HepG2 (cell line): ENCODE results near the gene CPT1B. TPM values are rescaled to one million over a fixed set of nuclear protein-coding genes. Genes with fewer than 3 reads are reported as not detected.
A peak's percentile ranks its signal among the peaks of the same experiment; 100 is the strongest.

ENCODE experiments used
- BCL6 ChIP-seq: IDR thresholded peaks from 2 replicates; pipeline ENCODE4 v1.6.1; 2016; ENCODE audit warnings: missing genetic modification reagents, missing compliant biosample characterization
- EZH2 ChIP-seq: conservative IDR thresholded peaks from 2 replicates; pipeline ENCODE4 v1.6.1; 2012; ENCODE audit warnings: mild to moderate bottlenecking, low read depth, low read length, moderate library complexity
- PCBP2 ChIP-seq: fragments of 200-400 bp; formaldehyde crosslinking; optimal IDR thresholded peaks from 2 replicates; pipeline ENCODE3; 2018; ENCODE audit warnings: low read length, low read depth; ENCODE audit not compliant: poor library complexity, severe bottlenecking
- RBFOX2 ChIP-seq: fragments of 200-400 bp; formaldehyde crosslinking; IDR thresholded peaks from 2 replicates; pipeline ENCODE4 v1.6.1; 2017; ENCODE audit warnings: low read depth, mild to moderate bottlenecking, low read length
- RCOR2 ChIP-seq: IDR thresholded peaks from 2 replicates; pipeline ENCODE4 v1.6.1; 2016; ENCODE audit warnings: missing biosample characterization, missing genetic modification reagents
- ZBTB42 ChIP-seq: sonication (generic); formaldehyde crosslinking; IDR thresholded peaks from 2 replicates; pipeline ENCODE4 v1.5.0; 2020; ENCODE audit warnings: mild to moderate bottlenecking, missing genetic modification reagents
- ZNF121 ChIP-seq: sonication (generic); formaldehyde crosslinking; IDR thresholded peaks from 2 replicates; pipeline ENCODE4 v1.5.0; 2020; ENCODE audit warnings: mild to moderate bottlenecking, missing genetic modification reagents
- ZNF577 ChIP-seq: sonication (generic); formaldehyde crosslinking; IDR thresholded peaks from 2 replicates; pipeline ENCODE4 v1.4.0; 2020; ENCODE audit warnings: mild to moderate bottlenecking, low read depth, missing genetic modification reagents, borderline replicate concordance
- ZNF775 ChIP-seq: sonication (generic); formaldehyde crosslinking; IDR thresholded peaks from 2 replicates; pipeline ENCODE4 v1.4.0; 2020; ENCODE audit warnings: missing genetic modification reagents, mild to moderate bottlenecking, moderate library complexity, borderline replicate concordance
- ZSCAN12 ChIP-seq: sonication (generic); formaldehyde crosslinking; IDR thresholded peaks from 2 replicates; pipeline ENCODE4 v1.9.0; 2021; ENCODE audit warnings: mild to moderate bottlenecking, missing genetic modification reagents
- polyA plus RNA-seq, 8 experiments: library from polyadenylated mRNA; depleted of rRNA in 3 of 8; stranded (reverse) in 7 of 8; unstranded in 1 of 8; fragments of >200 nt; fragmentation: Illumina TruSeq in 4 of 8; extraction: Trizol in 4 of 8; gene quantifications; 2 replicates each; pipeline versions ENCODE4 v1.2.1 to v1.2.3, GENCODE V29; 2011 to 2016; ENCODE audit warnings: low read depth in 4 of 8, missing spikeins in 1 of 8, mixed read lengths in 1 of 8; ENCODE audit not compliant: insufficient read depth in 1 of 8
- total RNA-seq, 5 experiments: library from RNA; depleted of rRNA; stranded (reverse); fragments of >200 nt; fragmentation: Illumina TruSeq; extraction: Trizol; gene quantifications; 2 replicates each; pipeline ENCODE4 v1.2.3, GENCODE V29; 2016; ENCODE audit warnings: low read depth in 1 of 5
- TF ChIP-seq, protein P1 (sequence below): fragments of 450-650 bp; IDR thresholded peaks from 2 replicates; pipeline ENCODE4 v1.6.1; 2017
- TF ChIP-seq, protein P2 (sequence below): sonication (generic); formaldehyde crosslinking; IDR thresholded peaks from 2 replicates; pipeline ENCODE4 v1.4.0; 2020; ENCODE audit warnings: mild to moderate bottlenecking, missing genetic modification reagents, borderline replicate concordance
- TF ChIP-seq, protein P3 (sequence below): sonication (generic); formaldehyde crosslinking; IDR thresholded peaks from 2 replicates; pipeline ENCODE4 v1.4.0; 2020; ENCODE audit warnings: missing genetic modification reagents, borderline replicate concordance
- TF ChIP-seq, protein P4 (sequence below): sonication (generic); formaldehyde crosslinking; IDR thresholded peaks from 2 replicates; pipeline ENCODE4 v1.4.0; 2020; ENCODE audit warnings: missing genetic modification reagents, borderline replicate concordance
- TF ChIP-seq, protein P5 (sequence below): sonication (generic); formaldehyde crosslinking; IDR thresholded peaks from 2 replicates; pipeline ENCODE4; 2020; ENCODE audit warnings: missing genetic modification reagents, mild to moderate bottlenecking, borderline replicate concordance

The CPT1B gene
- total and polyA plus RNA-seq, 2 of the 13 experiments (the other 11 are each of a cell fraction or from before 2014, with no cell fraction given) = 9.2 to 19.5 TPM

DNA sequence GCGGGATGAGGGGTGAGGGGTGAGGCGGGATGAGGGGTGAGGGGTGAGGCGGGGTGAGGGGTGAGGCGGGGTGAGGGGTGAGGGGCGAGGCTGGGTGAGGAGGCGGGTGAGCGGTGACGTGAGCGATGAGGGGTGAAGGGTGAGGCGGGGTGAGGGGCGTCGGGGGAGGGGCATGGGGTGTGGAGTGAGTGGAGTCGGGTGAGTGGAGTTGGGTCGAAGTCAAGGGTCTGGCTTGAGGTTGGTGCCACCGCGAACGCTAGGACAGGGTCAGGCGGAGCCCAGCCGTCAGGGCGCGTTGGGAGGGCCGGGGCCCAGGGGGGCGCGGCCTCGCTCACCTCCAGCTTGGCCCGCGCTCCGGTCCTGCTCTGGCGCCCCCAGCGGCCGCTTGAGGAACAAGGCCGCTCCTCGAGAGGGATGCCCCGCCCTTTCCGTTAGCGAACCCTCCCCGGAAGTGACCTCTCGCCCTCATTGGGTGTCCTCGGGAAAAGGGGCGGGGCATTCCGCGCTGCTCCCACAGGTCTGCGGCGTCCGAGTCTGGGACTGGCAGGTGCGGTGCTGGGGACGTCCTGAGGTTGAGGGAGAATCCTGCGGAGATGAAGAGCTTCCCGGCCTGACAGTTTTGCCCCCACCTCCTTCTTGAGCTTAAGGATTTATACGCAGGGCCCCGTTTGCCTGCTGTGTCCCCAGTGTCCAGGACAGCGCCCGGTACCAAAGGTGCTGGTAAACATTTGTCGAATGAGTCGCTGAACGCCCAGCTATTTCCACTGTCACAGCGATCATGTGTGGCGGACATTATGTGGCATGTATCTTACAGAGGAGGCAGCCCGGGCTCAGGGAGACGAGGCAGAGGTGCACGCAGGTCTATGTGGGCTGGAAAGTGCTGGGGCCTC is 15.5 kb downstream of the CPT1B start, which contains the start of gene SYCE3 (continued):
- no peak for TF ChIP-seq ZSCAN12 (CRISPR knock-in tag)
- TF ChIP-seq ZNF121 = no peak
- TF ChIP-seq BCL6 (CRISPR knock-in tag) = peak; percentile 37; the same call in 1 of the 2 replicates
- TF ChIP-seq, protein P1, sequence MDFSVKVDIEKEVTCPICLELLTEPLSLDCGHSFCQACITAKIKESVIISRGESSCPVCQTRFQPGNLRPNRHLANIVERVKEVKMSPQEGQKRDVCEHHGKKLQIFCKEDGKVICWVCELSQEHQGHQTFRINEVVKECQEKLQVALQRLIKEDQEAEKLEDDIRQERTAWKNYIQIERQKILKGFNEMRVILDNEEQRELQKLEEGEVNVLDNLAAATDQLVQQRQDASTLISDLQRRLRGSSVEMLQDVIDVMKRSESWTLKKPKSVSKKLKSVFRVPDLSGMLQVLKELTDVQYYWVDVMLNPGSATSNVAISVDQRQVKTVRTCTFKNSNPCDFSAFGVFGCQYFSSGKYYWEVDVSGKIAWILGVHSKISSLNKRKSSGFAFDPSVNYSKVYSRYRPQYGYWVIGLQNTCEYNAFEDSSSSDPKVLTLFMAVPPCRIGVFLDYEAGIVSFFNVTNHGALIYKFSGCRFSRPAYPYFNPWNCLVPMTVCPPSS = no peak
- TF ChIP-seq, protein P2, sequence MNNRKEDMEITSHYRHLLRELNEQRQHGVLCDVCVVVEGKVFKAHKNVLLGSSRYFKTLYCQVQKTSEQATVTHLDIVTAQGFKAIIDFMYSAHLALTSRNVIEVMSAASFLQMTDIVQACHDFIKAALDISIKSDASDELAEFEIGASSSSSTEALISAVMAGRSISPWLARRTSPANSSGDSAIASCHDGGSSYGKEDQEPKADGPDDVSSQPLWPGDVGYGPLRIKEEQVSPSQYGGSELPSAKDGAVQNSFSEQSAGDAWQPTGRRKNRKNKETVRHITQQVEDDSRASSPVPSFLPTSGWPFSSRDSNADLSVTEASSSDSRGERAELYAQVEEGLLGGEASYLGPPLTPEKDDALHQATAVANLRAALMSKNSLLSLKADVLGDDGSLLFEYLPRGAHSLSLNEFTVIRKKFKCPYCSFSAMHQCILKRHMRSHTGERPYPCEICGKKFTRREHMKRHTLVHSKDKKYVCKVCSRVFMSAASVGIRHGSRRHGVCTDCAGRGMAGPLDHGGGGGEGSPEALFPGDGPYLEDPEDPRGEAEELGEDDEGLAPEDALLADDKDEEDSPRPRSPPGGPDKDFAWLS = no peak
- peak; percentile 65 for TF ChIP-seq RBFOX2
- TF ChIP-seq, protein P3, sequence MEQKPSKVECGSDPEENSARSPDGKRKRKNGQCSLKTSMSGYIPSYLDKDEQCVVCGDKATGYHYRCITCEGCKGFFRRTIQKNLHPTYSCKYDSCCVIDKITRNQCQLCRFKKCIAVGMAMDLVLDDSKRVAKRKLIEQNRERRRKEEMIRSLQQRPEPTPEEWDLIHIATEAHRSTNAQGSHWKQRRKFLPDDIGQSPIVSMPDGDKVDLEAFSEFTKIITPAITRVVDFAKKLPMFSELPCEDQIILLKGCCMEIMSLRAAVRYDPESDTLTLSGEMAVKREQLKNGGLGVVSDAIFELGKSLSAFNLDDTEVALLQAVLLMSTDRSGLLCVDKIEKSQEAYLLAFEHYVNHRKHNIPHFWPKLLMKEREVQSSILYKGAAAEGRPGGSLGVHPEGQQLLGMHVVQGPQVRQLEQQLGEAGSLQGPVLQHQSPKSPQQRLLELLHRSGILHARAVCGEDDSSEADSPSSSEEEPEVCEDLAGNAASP (CRISPR knock-in tag) = peak; percentile 64; the same call in 1 of the 2 replicates
- no peak for TF ChIP-seq PCBP2
- no peak for TF ChIP-seq RCOR2 (CRISPR knock-in tag)
- no peak for TF ChIP-seq ZNF577 (CRISPR knock-in tag)
- TF ChIP-seq, protein P4, sequence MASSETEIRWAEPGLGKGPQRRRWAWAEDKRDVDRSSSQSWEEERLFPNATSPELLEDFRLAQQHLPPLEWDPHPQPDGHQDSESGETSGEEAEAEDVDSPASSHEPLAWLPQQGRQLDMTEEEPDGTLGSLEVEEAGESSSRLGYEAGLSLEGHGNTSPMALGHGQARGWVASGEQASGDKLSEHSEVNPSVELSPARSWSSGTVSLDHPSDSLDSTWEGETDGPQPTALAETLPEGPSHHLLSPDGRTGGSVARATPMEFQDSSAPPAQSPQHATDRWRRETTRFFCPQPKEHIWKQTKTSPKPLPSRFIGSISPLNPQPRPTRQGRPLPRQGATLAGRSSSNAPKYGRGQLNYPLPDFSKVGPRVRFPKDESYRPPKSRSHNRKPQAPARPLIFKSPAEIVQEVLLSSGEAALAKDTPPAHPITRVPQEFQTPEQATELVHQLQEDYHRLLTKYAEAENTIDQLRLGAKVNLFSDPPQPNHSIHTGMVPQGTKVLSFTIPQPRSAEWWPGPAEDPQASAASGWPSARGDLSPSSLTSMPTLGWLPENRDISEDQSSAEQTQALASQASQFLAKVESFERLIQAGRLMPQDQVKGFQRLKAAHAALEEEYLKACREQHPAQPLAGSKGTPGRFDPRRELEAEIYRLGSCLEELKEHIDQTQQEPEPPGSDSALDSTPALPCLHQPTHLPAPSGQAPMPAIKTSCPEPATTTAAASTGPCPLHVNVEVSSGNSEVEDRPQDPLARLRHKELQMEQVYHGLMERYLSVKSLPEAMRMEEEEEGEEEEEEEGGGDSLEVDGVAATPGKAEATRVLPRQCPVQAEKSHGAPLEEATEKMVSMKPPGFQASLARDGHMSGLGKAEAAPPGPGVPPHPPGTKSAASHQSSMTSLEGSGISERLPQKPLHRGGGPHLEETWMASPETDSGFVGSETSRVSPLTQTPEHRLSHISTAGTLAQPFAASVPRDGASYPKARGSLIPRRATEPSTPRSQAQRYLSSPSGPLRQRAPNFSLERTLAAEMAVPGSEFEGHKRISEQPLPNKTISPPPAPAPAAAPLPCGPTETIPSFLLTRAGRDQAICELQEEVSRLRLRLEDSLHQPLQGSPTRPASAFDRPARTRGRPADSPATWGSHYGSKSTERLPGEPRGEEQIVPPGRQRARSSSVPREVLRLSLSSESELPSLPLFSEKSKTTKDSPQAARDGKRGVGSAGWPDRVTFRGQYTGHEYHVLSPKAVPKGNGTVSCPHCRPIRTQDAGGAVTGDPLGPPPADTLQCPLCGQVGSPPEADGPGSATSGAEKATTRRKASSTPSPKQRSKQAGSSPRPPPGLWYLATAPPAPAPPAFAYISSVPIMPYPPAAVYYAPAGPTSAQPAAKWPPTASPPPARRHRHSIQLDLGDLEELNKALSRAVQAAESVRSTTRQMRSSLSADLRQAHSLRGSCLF = no peak
- no peak for TF ChIP-seq ZBTB42 (CRISPR knock-in tag)
- TF ChIP-seq, protein P5, sequence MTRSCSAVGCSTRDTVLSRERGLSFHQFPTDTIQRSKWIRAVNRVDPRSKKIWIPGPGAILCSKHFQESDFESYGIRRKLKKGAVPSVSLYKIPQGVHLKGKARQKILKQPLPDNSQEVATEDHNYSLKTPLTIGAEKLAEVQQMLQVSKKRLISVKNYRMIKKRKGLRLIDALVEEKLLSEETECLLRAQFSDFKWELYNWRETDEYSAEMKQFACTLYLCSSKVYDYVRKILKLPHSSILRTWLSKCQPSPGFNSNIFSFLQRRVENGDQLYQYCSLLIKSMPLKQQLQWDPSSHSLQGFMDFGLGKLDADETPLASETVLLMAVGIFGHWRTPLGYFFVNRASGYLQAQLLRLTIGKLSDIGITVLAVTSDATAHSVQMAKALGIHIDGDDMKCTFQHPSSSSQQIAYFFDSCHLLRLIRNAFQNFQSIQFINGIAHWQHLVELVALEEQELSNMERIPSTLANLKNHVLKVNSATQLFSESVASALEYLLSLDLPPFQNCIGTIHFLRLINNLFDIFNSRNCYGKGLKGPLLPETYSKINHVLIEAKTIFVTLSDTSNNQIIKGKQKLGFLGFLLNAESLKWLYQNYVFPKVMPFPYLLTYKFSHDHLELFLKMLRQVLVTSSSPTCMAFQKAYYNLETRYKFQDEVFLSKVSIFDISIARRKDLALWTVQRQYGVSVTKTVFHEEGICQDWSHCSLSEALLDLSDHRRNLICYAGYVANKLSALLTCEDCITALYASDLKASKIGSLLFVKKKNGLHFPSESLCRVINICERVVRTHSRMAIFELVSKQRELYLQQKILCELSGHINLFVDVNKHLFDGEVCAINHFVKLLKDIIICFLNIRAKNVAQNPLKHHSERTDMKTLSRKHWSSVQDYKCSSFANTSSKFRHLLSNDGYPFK (CRISPR knock-in tag) = peak; percentile 35; the same call in 1 of the 2 replicates
- no peak for TF ChIP-seq ZNF775 (CRISPR knock-in tag)
- no peak for TF ChIP-seq EZH2
